Measurements from ENCODE around the gene NOTCH3. TPM values are rescaled to one million over a fixed set of nuclear protein-coding genes. Genes with fewer than 3 reads are reported as not detected.

NOTCH3 gene
- total and polyA plus RNA-seq, 2 donors from 2014 or later: 15.1 to 92.3 TPM

DNA sequence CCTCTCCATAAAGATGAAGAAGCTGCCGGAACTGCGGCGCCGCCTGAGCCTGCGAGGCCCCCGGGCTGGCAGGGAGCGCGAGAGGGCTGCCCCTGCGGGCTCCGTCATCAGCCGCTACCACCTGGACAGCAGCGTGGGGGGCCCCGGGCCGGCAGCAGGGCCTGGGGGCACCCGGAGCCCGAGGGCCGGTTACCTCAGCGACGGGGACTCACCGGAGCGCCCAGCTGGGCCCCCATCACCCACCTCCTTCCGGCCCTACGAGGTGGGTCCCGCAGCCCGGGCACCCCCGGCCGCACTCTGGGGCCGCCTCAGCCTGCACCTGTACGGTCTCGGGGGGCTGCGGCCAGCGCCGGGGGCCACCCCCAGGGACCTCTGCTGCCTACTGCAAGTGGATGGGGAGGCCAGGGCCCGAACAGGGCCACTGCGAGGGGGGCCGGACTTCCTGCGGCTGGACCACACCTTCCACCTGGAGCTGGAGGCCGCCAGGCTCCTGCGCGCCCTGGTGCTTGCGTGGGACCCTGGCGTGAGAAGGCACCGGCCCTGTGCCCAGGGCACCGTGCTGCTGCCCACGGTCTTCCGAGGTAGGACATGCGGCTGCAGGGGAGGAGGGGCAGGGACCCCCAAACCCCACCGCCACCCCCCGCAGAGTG lies 90.9 kb downstream of the NOTCH3 start:
- Histone ChIP-seq H3K27ac (ENCODE audit: low read depth in 2 of 2, low read length in 2 of 2) (no peak overlapping the region), H3K36me3 (ENCODE audit: control insufficient read depth in 2 of 3, insufficient read depth in 3 of 3, low read length in 3 of 3) (peaks cover 0 to 20% (median 11%) of the 10 kb centered on the region in 3 donors), H3K4me3 (ENCODE audit: low read length in 3 of 3) (no peak overlapping the region), H3K4me1 (ENCODE audit: control insufficient read depth in 2 of 3, insufficient read depth in 2 of 3, low read depth in 1 of 3, low read length in 3 of 3) (peaks cover 0 to 12% (median 0%) of the 10 kb centered on the region in 3 donors), H3K9me3 (ENCODE audit: control insufficient read depth in 2 of 3, insufficient read depth in 1 of 3, low read length in 3 of 3) (no peaks in the 10 kb centered on the region), H3K9ac (ENCODE audit: low read length in 3 of 3) (no peak overlapping the region), H3K27me3 (ENCODE audit: control insufficient read depth, insufficient read depth, low read length) (no peaks in the 10 kb centered on the region)
- TF ChIP-seq, protein P1, sequence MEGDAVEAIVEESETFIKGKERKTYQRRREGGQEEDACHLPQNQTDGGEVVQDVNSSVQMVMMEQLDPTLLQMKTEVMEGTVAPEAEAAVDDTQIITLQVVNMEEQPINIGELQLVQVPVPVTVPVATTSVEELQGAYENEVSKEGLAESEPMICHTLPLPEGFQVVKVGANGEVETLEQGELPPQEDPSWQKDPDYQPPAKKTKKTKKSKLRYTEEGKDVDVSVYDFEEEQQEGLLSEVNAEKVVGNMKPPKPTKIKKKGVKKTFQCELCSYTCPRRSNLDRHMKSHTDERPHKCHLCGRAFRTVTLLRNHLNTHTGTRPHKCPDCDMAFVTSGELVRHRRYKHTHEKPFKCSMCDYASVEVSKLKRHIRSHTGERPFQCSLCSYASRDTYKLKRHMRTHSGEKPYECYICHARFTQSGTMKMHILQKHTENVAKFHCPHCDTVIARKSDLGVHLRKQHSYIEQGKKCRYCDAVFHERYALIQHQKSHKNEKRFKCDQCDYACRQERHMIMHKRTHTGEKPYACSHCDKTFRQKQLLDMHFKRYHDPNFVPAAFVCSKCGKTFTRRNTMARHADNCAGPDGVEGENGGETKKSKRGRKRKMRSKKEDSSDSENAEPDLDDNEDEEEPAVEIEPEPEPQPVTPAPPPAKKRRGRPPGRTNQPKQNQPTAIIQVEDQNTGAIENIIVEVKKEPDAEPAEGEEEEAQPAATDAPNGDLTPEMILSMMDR (IDR thresholded peaks at IDR 0.05; ENCODE audit: borderline replicate concordance, extremely low read depth, insufficient read depth): no peak
- no peak for DNase-seq
- intact Hi-C loops (cut with DNase I): no loop called here
- no peak for FAIRE-seq

Small RNAs within 50 kb of the gene (microRNA-seq; reads per million reads assigned to microRNA genes)
- gene MIR6795: not detected

Other genes with a start within 250 kb of the NOTCH3 start
- gene SLC1A6, start 221.1 kb downstream of the NOTCH3 start, total RNA-seq: not detected
- not detected for gene SLC1A6, start 221.1 kb downstream of the NOTCH3 start, polyA plus RNA-seq (ENCODE audit: insufficient read depth, low read depth, low replicate concordance)
- 0.16 TPM for gene CASP14, start 151.5 kb downstream of the NOTCH3 start, total RNA-seq
- gene CASP14, start 151.5 kb downstream of the NOTCH3 start, polyA plus RNA-seq (ENCODE audit: insufficient read depth, low read depth, low replicate concordance): not detected
- gene OR1I1, start 118.8 kb downstream of the NOTCH3 start, total RNA-seq: not detected
- gene OR1I1, start 118.8 kb downstream of the NOTCH3 start, polyA plus RNA-seq (ENCODE audit: insufficient read depth, low read depth, low replicate concordance): not detected
- gene SYDE1, start 93.6 kb downstream of the NOTCH3 start, total RNA-seq: 26.9 TPM
- gene SYDE1, start 93.6 kb downstream of the NOTCH3 start, polyA plus RNA-seq (ENCODE audit: insufficient read depth, low read depth, low replicate concordance): 13.9 TPM
- gene EPHX3, start 31.5 kb upstream of the NOTCH3 start, total RNA-seq: 2.0 TPM
- gene EPHX3, start 31.5 kb upstream of the NOTCH3 start, polyA plus RNA-seq (ENCODE audit: insufficient read depth, low read depth, low replicate concordance): 3.5 TPM
- 107 TPM for gene BRD4, start 131.5 kb upstream of the NOTCH3 start, total RNA-seq
- 14.3 TPM for gene BRD4, start 131.5 kb upstream of the NOTCH3 start, polyA plus RNA-seq (ENCODE audit: insufficient read depth, low read depth, low replicate concordance)
- gene AKAP8, start 178.8 kb upstream of the NOTCH3 start, total RNA-seq: 60.2 TPM
- 11.5 TPM for gene AKAP8, start 178.8 kb upstream of the NOTCH3 start, polyA plus RNA-seq (ENCODE audit: insufficient read depth, low read depth, low replicate concordance)
- 122 TPM for gene AKAP8L, start 218.0 kb upstream of the NOTCH3 start, total RNA-seq
- gene AKAP8L, start 218.0 kb upstream of the NOTCH3 start, polyA plus RNA-seq (ENCODE audit: insufficient read depth, low read depth, low replicate concordance): 44.3 TPM
- gene WIZ, start 249.0 kb upstream of the NOTCH3 start, total RNA-seq: 37.1 TPM
- gene WIZ, start 249.0 kb upstream of the NOTCH3 start, polyA plus RNA-seq (ENCODE audit: insufficient read depth, low read depth, low replicate concordance): 15.4 TPM

All from kidney (tissue), 14 donors.